Measurements from ENCODE around the gene ROBO2.

The ROBO2 gene

GRCh38 chr3:77197408-77197807 lies 157.5 kb downstream of the ROBO2 start:
- TF ChIP-seq, protein P1, sequence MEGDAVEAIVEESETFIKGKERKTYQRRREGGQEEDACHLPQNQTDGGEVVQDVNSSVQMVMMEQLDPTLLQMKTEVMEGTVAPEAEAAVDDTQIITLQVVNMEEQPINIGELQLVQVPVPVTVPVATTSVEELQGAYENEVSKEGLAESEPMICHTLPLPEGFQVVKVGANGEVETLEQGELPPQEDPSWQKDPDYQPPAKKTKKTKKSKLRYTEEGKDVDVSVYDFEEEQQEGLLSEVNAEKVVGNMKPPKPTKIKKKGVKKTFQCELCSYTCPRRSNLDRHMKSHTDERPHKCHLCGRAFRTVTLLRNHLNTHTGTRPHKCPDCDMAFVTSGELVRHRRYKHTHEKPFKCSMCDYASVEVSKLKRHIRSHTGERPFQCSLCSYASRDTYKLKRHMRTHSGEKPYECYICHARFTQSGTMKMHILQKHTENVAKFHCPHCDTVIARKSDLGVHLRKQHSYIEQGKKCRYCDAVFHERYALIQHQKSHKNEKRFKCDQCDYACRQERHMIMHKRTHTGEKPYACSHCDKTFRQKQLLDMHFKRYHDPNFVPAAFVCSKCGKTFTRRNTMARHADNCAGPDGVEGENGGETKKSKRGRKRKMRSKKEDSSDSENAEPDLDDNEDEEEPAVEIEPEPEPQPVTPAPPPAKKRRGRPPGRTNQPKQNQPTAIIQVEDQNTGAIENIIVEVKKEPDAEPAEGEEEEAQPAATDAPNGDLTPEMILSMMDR (conservative IDR thresholded peaks at IDR 0.05): no peak
- no peak for TF ChIP-seq ZFX (IDR thresholded peaks at IDR 0.05)
- no peak overlapping the region for H3K27ac ChIP-seq

GRCh38 chr3:77203851-77204250 lies 164.0 kb downstream of the ROBO2 start:
- H3K27ac ChIP-seq: no peak overlapping the region
- TF ChIP-seq, protein P1 (conservative IDR thresholded peaks at IDR 0.05): no peak
- TF ChIP-seq ZFX (IDR thresholded peaks at IDR 0.05): no peak

GRCh38 chr3:77204788-77205187 lies 164.9 kb downstream of the ROBO2 start:
- H3K27ac ChIP-seq: no peak overlapping the region
- TF ChIP-seq ZFX (IDR thresholded peaks at IDR 0.05): no peak
- TF ChIP-seq, protein P1 (conservative IDR thresholded peaks at IDR 0.05): no peak

DNA sequence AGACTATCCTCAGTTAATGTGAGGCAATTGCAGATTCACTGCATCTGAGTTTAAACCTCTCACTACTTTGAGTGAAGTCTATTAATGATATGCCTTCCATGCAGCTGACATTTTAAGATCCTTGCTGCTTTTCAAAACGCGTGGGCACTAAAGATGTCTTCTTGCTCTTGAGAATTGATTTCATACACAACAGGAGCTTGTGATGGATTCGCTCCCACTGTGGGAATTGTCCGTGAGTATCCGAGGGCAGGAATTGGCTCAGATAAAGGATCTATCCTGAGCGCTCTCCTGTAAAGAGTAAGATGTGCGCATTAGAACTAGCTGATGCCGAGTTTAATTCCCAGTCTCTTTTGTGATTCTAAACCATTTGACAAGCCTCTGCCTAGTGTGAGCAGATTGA lies 167.9 kb downstream of the ROBO2 start:
- TF ChIP-seq ZFX (IDR thresholded peaks at IDR 0.05): no peak
- TF ChIP-seq, protein P1 (conservative IDR thresholded peaks at IDR 0.05): no peak

GRCh38 chr3:77222701-77223100 lies 182.8 kb downstream of the ROBO2 start:
- no peak for TF ChIP-seq ZFX (IDR thresholded peaks at IDR 0.05)
- TF ChIP-seq, protein P1 (conservative IDR thresholded peaks at IDR 0.05): no peak
- H3K27ac ChIP-seq: no peak overlapping the region

More for the DNA sequence above, 167.9 kb downstream of the ROBO2 start:
- H3K27ac ChIP-seq: no peak overlapping the region

- TF ChIP-seq, protein P1 (conservative IDR thresholded peaks at IDR 0.05): no peak
- no peak for TF ChIP-seq ZFX (IDR thresholded peaks at IDR 0.05)
- no peak overlapping the region for H3K27ac ChIP-seq
These were observed 187.7 kb downstream of the ROBO2 start for GRCh38 chr3:77227567-77227966.

- no peak for TF ChIP-seq ZFX (IDR thresholded peaks at IDR 0.05)
- no peak overlapping the region for H3K27ac ChIP-seq
These were observed 192.7 kb downstream of the ROBO2 start for GRCh38 chr3:77232557-77232956.

GRCh38 chr3:77234004-77234403 lies 194.1 kb downstream of the ROBO2 start:
- no peak overlapping the region for H3K27ac ChIP-seq
- TF ChIP-seq, protein P1 (conservative IDR thresholded peaks at IDR 0.05): no peak
- no peak for TF ChIP-seq ZFX (IDR thresholded peaks at IDR 0.05)
